HPDE6-E6E7 (cell line): ENCODE measurements around the gene SND1.

Source experiments
- DNase-seq: peaks from one replicate; pipeline ENCODE4 v3.0.0; 2011; ENCODE audit warnings: missing footprints; ENCODE audit errors: extremely low spot score

SND1 gene

GRCh38 chr7:128113839-128114238 is 461.8 kb downstream of the SND1 start:
- no peak for DNase-seq

GRCh38 chr7:128114806-128115205 is 462.8 kb downstream of the SND1 start:
- DNase-seq = no peak

GRCh38 chr7:128115336-128115820 is 463.4 kb downstream of the SND1 start:
- peak; percentile 40 for DNase-seq

GRCh38 chr7:128115821-128116723 is 464.1 kb downstream of the SND1 start:
- DNase-seq = no peak

- DNase-seq = no peak
Measured at GRCh38 chr7:128116740-128117139, 464.7 kb downstream of the SND1 start.

- no peak for DNase-seq
Measured at GRCh38 chr7:128117691-128118090, 465.7 kb downstream of the SND1 start.

- no peak for DNase-seq
Measured at GRCh38 chr7:128119036-128119435, 467.0 kb downstream of the SND1 start.

- DNase-seq = no peak
Measured at GRCh38 chr7:128120116-128120515, 468.1 kb downstream of the SND1 start.

- DNase-seq = no peak
Measured at GRCh38 chr7:128120976-128121490, 469.0 kb downstream of the SND1 start.

- no peak for DNase-seq
Measured at GRCh38 chr7:128121711-128122530, 469.9 kb downstream of the SND1 start.

DNA sequence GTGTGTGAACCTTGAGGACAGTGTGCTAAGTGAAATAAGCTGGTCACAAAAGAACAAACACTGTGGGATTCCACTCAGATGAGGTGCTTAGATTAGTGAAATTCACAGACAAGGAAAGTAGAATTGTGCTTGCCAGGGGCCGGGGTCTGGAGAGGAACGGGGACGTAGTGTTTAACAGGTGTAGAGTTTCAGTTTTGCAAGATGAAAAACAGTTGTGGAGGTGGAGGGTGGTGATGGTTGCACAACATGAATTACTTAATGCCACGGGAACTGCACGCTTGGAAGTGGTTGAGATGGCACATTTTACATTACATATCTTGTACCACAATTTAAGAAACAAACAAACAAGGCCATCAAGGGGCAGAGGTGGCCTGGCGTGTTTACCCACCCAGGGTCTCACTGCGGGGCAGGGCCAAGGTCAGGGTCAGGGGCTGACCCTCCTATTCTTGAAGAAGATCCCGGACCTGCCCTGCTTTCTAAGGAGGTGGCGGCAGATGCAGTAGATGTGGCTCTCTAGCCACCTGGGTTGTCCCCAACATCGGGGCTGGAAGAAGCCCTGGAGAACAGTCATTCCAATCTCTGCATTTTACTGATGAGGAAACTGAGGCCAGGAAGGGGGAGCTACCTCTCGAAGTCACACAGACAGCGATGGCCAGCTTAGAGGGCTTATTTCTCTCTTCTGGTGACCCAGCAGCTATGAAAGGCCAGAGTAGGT is 470.7 kb downstream of the SND1 start:
- DNase-seq = no peak

GRCh38 chr7:128123291-128124037 is 471.5 kb downstream of the SND1 start:
- DNase-seq = no peak

GRCh38 chr7:128124786-128125185 is 472.8 kb downstream of the SND1 start:
- DNase-seq = no peak

GRCh38 chr7:128125816-128126215 is 473.8 kb downstream of the SND1 start:
- DNase-seq = no peak

DNA sequence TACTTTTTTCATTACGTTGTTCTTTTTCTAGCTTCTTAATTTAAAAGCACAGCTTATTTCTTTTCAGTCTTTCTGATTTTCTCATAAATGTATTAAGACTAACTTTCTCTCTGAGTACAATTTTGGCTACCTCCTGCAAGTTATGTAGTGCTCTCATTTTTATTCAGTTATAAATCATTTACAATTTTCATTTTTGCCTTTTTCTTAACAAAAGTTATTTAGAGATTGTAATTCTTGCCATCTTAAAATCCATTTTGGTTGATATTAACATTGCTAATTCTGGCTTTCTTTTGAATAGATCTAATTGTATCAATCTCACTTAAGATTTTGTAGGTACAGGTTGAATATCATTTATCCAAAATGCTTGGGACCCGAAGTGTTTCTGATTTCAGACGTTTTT is 476.4 kb downstream of the SND1 start:
- no peak for DNase-seq

GRCh38 chr7:128129224-128129864 is 477.4 kb downstream of the SND1 start:
- no peak for DNase-seq

GRCh38 chr7:128131115-128131514 is 479.1 kb downstream of the SND1 start:
- no peak for DNase-seq

GRCh38 chr7:128131731-128132130 is 479.7 kb downstream of the SND1 start:
- DNase-seq = no peak

GRCh38 chr7:128132426-128133069 is 480.6 kb downstream of the SND1 start:
- no peak for DNase-seq

- DNase-seq = no peak
Measured at GRCh38 chr7:128135159-128135514, 483.1 kb downstream of the SND1 start.
